K562 (cell line): ENCODE results near the gene MKRN1. TPM values are rescaled to one million over a fixed set of nuclear protein-coding genes. Genes with fewer than 3 reads are reported as not detected.

ENCODE experiments used
- ATAC-seq: fragments of 200-7000 bp; cut with Tn5 transposase; 3 replicates; pipeline ENCODE4 v1.9.1; 2020; ENCODE audit warnings: moderate library complexity
- BruUV-seq: library from RNA; stranded (reverse); fragments of 400-500 nt; replicated peaks from 2 replicates; lab custom pipeline; 2021; lab: Mats Ljungman, UMichigan
- CTCF ChIA-PET: fragments of 300-600 bp; formaldehyde crosslinking; extraction: SDS; loops from one replicate; lab custom pipeline; 2021; ENCODE audit warnings: low intra/inter-chr PET ratio; lab: Yijun Ruan, JAX
- POLR2A ChIA-PET: fragments of 300-600, 350-650 bp; sonication (Branson Sonifier 250); formaldehyde crosslinking; extraction: SDS; loops from one replicate; lab custom pipeline; 2021; ENCODE audit warnings: antibody characterized with exemption, inconsistent platforms; lab: Yijun Ruan, JAX
- DNase-seq, 4 experiments: peaks; one replicate each; pipeline versions ENCODE4 v3.0.0 to v3.0.0-alpha.2; 2011 to 2018; ENCODE audit warnings: low spot score in 3 of 4, mixed read lengths in 3 of 4; ENCODE audit errors: extremely low read depth in 1 of 4
- FAIRE-seq: peaks from 2 replicates; lab custom pipeline; 2011; peaks lifted over from hg19 to GRCh38; lab: Jason Lieb, UNC
- H2AFZ ChIP-seq: 2 replicates; pipeline ENCODE4 v1.6.0; 2011; ENCODE audit warnings: low read depth, low read length, control low read depth, inconsistent platforms
- H3K27ac ChIP-seq: fragments of 200-600 bp; 3 replicates; pipeline ENCODE4 v1.8.0; 2011; ENCODE audit warnings: low read depth, mild to moderate bottlenecking, control low read depth, inconsistent platforms, low read length, moderate library complexity, mixed read lengths; ENCODE audit errors: extremely low read depth
- H3K27me3 ChIP-seq, 2 experiments: fragments of 300-600 bp in 1 of 2; 2 replicates in 1 of 2; 3 replicates in 1 of 2; pipeline versions ENCODE4 v1.6.0 to v1.8.0; 2011; ENCODE audit warnings: inconsistent platforms in 2 of 2, low read length in 2 of 2, mild to moderate bottlenecking in 1 of 2, mixed read lengths in 1 of 2, moderate library complexity in 1 of 2; ENCODE audit not compliant: control insufficient read depth in 2 of 2, insufficient read depth in 2 of 2
- H3K36me3 ChIP-seq: fragments of 300-600 bp; 3 replicates; pipeline ENCODE4 v1.8.0; 2011; ENCODE audit warnings: mild to moderate bottlenecking, low read length, inconsistent platforms; ENCODE audit not compliant: control insufficient read depth, insufficient read depth
- H3K4me1 ChIP-seq, 2 experiments: fragments of 200-600 bp in 1 of 2; replicated peaks in 1 of 2; 2 replicates in 1 of 2; 3 replicates in 1 of 2; pipeline versions ENCODE4 v1.5.1 to v1.8.0; 2011; ENCODE audit warnings: inconsistent platforms in 2 of 2, low read length in 2 of 2, mild to moderate bottlenecking in 1 of 2, mixed read lengths in 1 of 2, moderate library complexity in 1 of 2; ENCODE audit not compliant: control insufficient read depth in 2 of 2, insufficient read depth in 2 of 2
- H3K4me2 ChIP-seq: 2 replicates; pipeline ENCODE4 v1.6.1; 2011; ENCODE audit warnings: low read length, control low read depth, inconsistent platforms, mixed read lengths; ENCODE audit not compliant: insufficient read depth
- H3K4me3 ChIP-seq: fragments of 200-600 bp; sonication (generic), shearing (Covaris generic); 2 replicates; pipeline ENCODE4 v1.5.1; 2016; ENCODE audit warnings: control low read depth, inconsistent platforms
- H3K79me2 ChIP-seq: fragments of 200-600 bp; 3 replicates; pipeline ENCODE4 v1.8.0; 2011; ENCODE audit warnings: low read length, inconsistent platforms; ENCODE audit not compliant: control insufficient read depth, insufficient read depth
- H3K9ac ChIP-seq, 2 experiments: 2 replicates each; pipeline versions ENCODE4 v1.6.0 to v1.6.1; 2011; ENCODE audit warnings: low read depth in 2 of 2, low read length in 2 of 2, control low read depth in 1 of 2, inconsistent platforms in 1 of 2, mild to moderate bottlenecking in 1 of 2, mixed read lengths in 1 of 2; ENCODE audit not compliant: insufficient read depth in 1 of 2
- H3K9me1 ChIP-seq: one replicate; pipeline ENCODE4 v1.6.0; 2011; ENCODE audit warnings: inconsistent platforms, mild to moderate bottlenecking, low read length, moderate library complexity; ENCODE audit not compliant: control insufficient read depth, insufficient read depth
- H3K9me3 ChIP-seq: replicated peaks from 2 replicates; pipeline ENCODE4 v1.5.1; 2011; ENCODE audit warnings: low read depth, low read length, inconsistent platforms; ENCODE audit not compliant: control insufficient read depth, insufficient read depth
- H4K20me1 ChIP-seq: replicated peaks from 2 replicates; pipeline ENCODE4 v1.6.1; 2011; ENCODE audit warnings: low read length, inconsistent platforms, mixed read lengths; ENCODE audit not compliant: control insufficient read depth, insufficient read depth
- ARNT ChIP-seq, 2 experiments: fragments of 450-650 bp; IDR thresholded peaks; 2 replicates each; pipeline ENCODE4 v1.6.1; 2016; ENCODE audit warnings: mild to moderate bottlenecking in 1 of 2
- CREBBP ChIP-seq: IDR thresholded peaks from one replicate; pipeline ENCODE4 v1.6.1; 2012; ENCODE audit warnings: low read depth, mild to moderate bottlenecking, control low read depth, inconsistent platforms, low read length
- HMBOX1 ChIP-seq: sonication (generic); IDR thresholded peaks from 2 replicates; pipeline ENCODE4 v1.6.1; 2016
- NFXL1 ChIP-seq: fragments of 450-650 bp; formaldehyde crosslinking; IDR thresholded peaks from 2 replicates; pipeline ENCODE4 v1.4.0; 2021; ENCODE audit warnings: mild to moderate bottlenecking
- PBX2 ChIP-seq, 2 experiments: IDR thresholded peaks in 1 of 2; conservative IDR thresholded peaks in 1 of 2; 2 replicates each; pipeline ENCODE4 v1.6.1; 2016; ENCODE audit warnings: low read depth in 2 of 2, mild to moderate bottlenecking in 1 of 2, missing compliant biosample characterization in 1 of 2, missing genetic modification characterization in 1 of 2, moderate library complexity in 1 of 2
- RBBP5 ChIP-seq: fragments of 200-600 bp; sonication (generic); IDR thresholded peaks from 2 replicates; pipeline ENCODE4 v1.6.1; 2012; ENCODE audit warnings: borderline replicate concordance, mild to moderate bottlenecking, low read length, control low read depth, inconsistent platforms; ENCODE audit not compliant: insufficient read depth, poor library complexity, severe bottlenecking
- SP2 ChIP-seq: IDR thresholded peaks from 2 replicates; pipeline ENCODE4 v1.6.1; 2011; ENCODE audit warnings: mild to moderate bottlenecking, low read depth, low read length, moderate library complexity; ENCODE audit not compliant: poor library complexity, severe bottlenecking; ENCODE audit errors: extremely low read depth
- ZBTB2 ChIP-seq: fragments of 450-650 bp; IDR thresholded peaks from 2 replicates; pipeline ENCODE4 v1.6.1; 2016; ENCODE audit warnings: antibody characterized with exemption
- ZNF217 ChIP-seq: sonication (generic); formaldehyde crosslinking; IDR thresholded peaks from 2 replicates; pipeline ENCODE4 v1.8.0; 2022; ENCODE audit warnings: mild to moderate bottlenecking, missing genetic modification reagents
- ZNF316 ChIP-seq: fragments of 450-650 bp; IDR thresholded peaks from 2 replicates; pipeline ENCODE4 v1.6.1; 2016
- ZNF764 ChIP-seq: fragments of 250-450 bp; sonication (Bioruptor Pico); IDR thresholded peaks from 2 replicates; pipeline ENCODE4 v1.4.0; 2020; ENCODE audit warnings: low read depth, mild to moderate bottlenecking, moderate library complexity
- WGBS: fragments of 100-300 bp; shearing (Covaris generic); methylation state at CpG from one replicate; pipeline ENCODE4 v1.1.6; 2016; ENCODE audit warnings: low coverage, mixed read lengths; ENCODE audit not compliant: insufficient coverage; ENCODE audit errors: missing lambda C conversion rate; 5-methylcytosine and 5-hydroxymethylcytosine counted together
- in situ Hi-C: fragments of 300-500 bp; cut with MboI; formaldehyde crosslinking; loops from 4 replicates; pipeline ENCODE4 v1.15.0; 2018; ENCODE audit warnings: inconsistent platforms, mixed read lengths
- intact Hi-C: fragments of 100-400 bp; cut with micrococcal nuclease; formaldehyde crosslinking; loops from 2 replicates; pipeline ENCODE4 v1.14.2; 2022
- polyA plus RNA-seq, 8 experiments: library from polyadenylated mRNA; depleted of rRNA in 4 of 8; stranded (reverse) in 5 of 8; unstranded in 3 of 8; fragments of >200 nt; fragmentation: Nextera tagmentation in 2 of 8; fragmentation: Illumina TruSeq in 1 of 8; extraction: Ambion mirVana in 2 of 8; extraction: Trizol in 1 of 8; gene quantifications; 2 replicates each; pipeline versions ENCODE4 v1.2.1 to v1.2.3, GENCODE V29; 2011 to 2014; ENCODE audit warnings: inconsistent platforms in 1 of 8, missing spikeins in 1 of 8
- total RNA-seq, 7 experiments: library from RNA; depleted of rRNA in 6 of 7; stranded (reverse); fragments of >200 nt in 6 of 7; fragmentation: Illumina TruSeq in 2 of 7; extraction: Trizol in 2 of 7; gene quantifications; 2 replicates each; pipeline versions ENCODE4 v1.2.1 to v1.2.3, GENCODE V29; 2011 to 2021; ENCODE audit warnings: low replicate concordance in 1 of 7
- TF ChIP-seq, protein P1 (sequence below): fragments of 450-650 bp; formaldehyde crosslinking; IDR thresholded peaks from 2 replicates; pipeline ENCODE4 v1.4.0; 2020; ENCODE audit warnings: mild to moderate bottlenecking, moderate library complexity

MKRN1 gene
- total and polyA plus RNA-seq, 9 of the 15 experiments (the other 6 are each of a cell fraction or from before 2014, with no cell fraction given): 30.5 to 90.3 (median 76.0) TPM

DNA sequence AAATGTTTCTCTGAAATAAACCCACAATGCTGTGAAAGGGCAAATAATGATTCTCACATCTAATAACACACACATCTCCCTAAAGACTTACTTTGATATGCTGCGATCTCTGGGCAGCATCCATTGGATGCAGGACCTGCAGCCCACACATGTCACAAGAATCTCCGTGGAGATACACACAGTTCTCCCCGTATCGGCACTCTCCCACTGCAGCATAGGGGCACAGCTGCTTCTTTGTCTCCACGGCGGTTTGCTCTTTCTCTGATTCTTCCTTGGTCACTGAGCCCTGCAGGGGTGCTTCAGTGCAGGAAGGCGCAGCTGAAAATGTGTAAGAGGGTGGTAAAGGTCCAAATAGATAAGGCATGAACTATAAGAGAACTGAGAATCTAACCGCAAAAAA, 20.4 kb downstream of the MKRN1 start:
- Histone ChIP-seq H2AFZ (no peak overlapping the region), H3K4me3 (no peak overlapping the region), H3K4me2 (no peak overlapping the region), H3K9me1 (no peaks in the 10 kb centered on the region), H3K27me3 (no peaks in the 10 kb centered on the region), H3K4me1 (no peaks in the 10 kb centered on the region), H3K9ac (no peak overlapping the region), H3K9me3 (no peaks in the 10 kb centered on the region), H3K27ac (no peak overlapping the region), H3K36me3 (peaks cover 90% of the 10 kb centered on the region), H4K20me1 (0 out of 2 replicates have a peak, but pooled peaks cover 6% of the 10 kb centered on the region), H3K79me2 (peaks cover 11% of the 10 kb centered on the region; the same call in 1 of the 3 replicates)
- in situ Hi-C loops (no loop called here), intact Hi-C loops (no loop called here)
- DNase-seq (no peak), ATAC-seq (no peak), FAIRE-seq (no peak)
- no TSS peak for BruUV-seq
- ChIA-PET CTCF (no interaction called here), POLR2A (no interaction called here)
- WGBS: 94% methylated on average over 8 of the region's 8 CpGs
- no peak for TF ChIP-seq ZNF316
- no peak for TF ChIP-seq ZNF764
- TF ChIP-seq ZBTB2: no peak
- no peak for TF ChIP-seq NFXL1 (CRISPR knock-in tag)
- no peak for TF ChIP-seq PBX2 (CRISPR knock-in tag; IDR thresholded peaks at IDR 0.05; ENCODE audit: low read depth)
- TF ChIP-seq PBX2 (tag; conservative IDR thresholded peaks at IDR 0.05; ENCODE audit: low read depth): no peak
- TF ChIP-seq CREBBP: no peak
- TF ChIP-seq SP2: no peak
- TF ChIP-seq ZNF217 (CRISPR knock-in tag): no peak
- no peak for TF ChIP-seq HMBOX1
- no peak for TF ChIP-seq RBBP5
- no peak for TF ChIP-seq ARNT (IDR thresholded peaks at IDR 0.05)
- TF ChIP-seq, protein P1, sequence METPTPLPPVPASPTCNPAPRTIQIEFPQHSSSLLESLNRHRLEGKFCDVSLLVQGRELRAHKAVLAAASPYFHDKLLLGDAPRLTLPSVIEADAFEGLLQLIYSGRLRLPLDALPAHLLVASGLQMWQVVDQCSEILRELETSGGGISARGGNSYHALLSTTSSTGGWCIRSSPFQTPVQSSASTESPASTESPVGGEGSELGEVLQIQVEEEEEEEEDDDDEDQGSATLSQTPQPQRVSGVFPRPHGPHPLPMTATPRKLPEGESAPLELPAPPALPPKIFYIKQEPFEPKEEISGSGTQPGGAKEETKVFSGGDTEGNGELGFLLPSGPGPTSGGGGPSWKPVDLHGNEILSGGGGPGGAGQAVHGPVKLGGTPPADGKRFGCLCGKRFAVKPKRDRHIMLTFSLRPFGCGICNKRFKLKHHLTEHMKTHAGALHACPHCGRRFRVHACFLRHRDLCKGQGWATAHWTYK (CRISPR knock-in tag): no peak
